ENCODE data around the gene IL13RA2.

IL13RA2 gene

DNA sequence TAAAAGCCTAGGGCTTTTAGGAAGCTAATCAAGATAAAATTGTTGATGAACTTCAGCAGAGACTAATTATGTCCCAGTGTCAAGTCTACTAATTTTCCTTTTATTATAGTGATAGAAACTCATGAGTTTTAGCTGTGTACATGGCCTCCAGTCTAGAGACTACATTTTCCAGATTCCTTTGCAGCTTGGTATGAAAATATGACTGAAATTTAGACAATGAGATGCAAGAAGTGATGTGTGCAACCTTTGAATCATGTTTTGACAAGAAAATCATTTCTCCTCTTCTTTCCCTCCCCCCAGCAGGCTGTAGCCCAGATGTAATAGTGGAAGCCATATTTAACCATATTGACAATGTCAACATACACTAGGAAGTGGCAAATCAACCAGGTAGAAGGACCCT, 30.3 kb upstream of the IL13RA2 start:
- H4K20me1 ChIP-seq (ENCODE audit: insufficient read depth, low read length, poor library complexity, severe bottlenecking): no peaks in the 10 kb centered on the region
- H3K4me1 ChIP-seq (ENCODE audit: insufficient read depth, low read length, poor library complexity, severe bottlenecking): no peaks in the 10 kb centered on the region

DNA sequence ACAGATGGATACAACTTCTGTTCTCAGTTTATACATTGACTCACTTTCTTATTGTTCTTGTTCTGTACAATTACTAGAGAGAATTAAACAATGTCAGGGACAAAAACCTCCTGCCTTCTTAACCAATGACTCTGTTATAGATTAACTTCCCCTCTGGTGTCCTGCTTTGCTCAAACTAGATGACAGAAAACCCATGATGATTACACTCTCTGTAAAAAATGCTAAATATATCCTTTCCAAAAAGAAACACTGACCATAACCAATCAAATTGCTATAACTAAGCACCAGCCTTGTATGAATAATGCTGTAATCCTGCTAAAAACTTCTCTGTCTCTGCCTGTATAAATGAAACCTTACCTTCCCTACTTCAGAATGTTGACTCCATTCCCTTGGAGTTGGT, 29.8 kb upstream of the IL13RA2 start:
- Histone ChIP-seq H3K4me3 (ENCODE audit: low read length, poor library complexity, severe bottlenecking) (no peak overlapping the region), H3K79me2 (ENCODE audit: insufficient read depth, low read length) (no peaks in the 10 kb centered on the region), H3K4me2 (ENCODE audit: low read depth, low read length, poor library complexity, severe bottlenecking) (no peak overlapping the region), H4K20me1 (ENCODE audit: insufficient read depth, low read length, poor library complexity, severe bottlenecking) (no peaks in the 10 kb centered on the region), H3K9me2 (replicated peaks; ENCODE audit: low read depth, low read length) (no peaks in the 10 kb centered on the region), H3K4me1 (ENCODE audit: insufficient read depth, low read length, poor library complexity, severe bottlenecking) (no peaks in the 10 kb centered on the region), H3K27me3 (ENCODE audit: insufficient read depth, low read length, poor library complexity, severe bottlenecking) (no peaks in the 10 kb centered on the region), H3K36me3 (ENCODE audit: insufficient read depth, low read length) (no peaks in the 10 kb centered on the region), H3K9me3 (ENCODE audit: insufficient read depth, low read depth, low read length) (no peaks in the 10 kb centered on the region), H2AFZ (ENCODE audit: low read length) (no peak overlapping the region), H3K9ac (ENCODE audit: low read depth, low read length, poor library complexity, severe bottlenecking) (no peak overlapping the region), H3F3A (ENCODE audit: low read depth) (no peaks in the 10 kb centered on the region)
- TF ChIP-seq EZH2phosphoT487 (IDR thresholded peaks at IDR 0.05; ENCODE audit: borderline replicate concordance): no peak
- TF ChIP-seq, protein P1, sequence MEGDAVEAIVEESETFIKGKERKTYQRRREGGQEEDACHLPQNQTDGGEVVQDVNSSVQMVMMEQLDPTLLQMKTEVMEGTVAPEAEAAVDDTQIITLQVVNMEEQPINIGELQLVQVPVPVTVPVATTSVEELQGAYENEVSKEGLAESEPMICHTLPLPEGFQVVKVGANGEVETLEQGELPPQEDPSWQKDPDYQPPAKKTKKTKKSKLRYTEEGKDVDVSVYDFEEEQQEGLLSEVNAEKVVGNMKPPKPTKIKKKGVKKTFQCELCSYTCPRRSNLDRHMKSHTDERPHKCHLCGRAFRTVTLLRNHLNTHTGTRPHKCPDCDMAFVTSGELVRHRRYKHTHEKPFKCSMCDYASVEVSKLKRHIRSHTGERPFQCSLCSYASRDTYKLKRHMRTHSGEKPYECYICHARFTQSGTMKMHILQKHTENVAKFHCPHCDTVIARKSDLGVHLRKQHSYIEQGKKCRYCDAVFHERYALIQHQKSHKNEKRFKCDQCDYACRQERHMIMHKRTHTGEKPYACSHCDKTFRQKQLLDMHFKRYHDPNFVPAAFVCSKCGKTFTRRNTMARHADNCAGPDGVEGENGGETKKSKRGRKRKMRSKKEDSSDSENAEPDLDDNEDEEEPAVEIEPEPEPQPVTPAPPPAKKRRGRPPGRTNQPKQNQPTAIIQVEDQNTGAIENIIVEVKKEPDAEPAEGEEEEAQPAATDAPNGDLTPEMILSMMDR (conservative IDR thresholded peaks at IDR 0.05; ENCODE audit: low read length): no peak

More for the DNA sequence above, 30.3 kb upstream of the IL13RA2 start:
- Histone ChIP-seq H3K27me3 (ENCODE audit: insufficient read depth, low read length, poor library complexity, severe bottlenecking) (no peaks in the 10 kb centered on the region), H3K36me3 (ENCODE audit: insufficient read depth, low read length) (no peaks in the 10 kb centered on the region), H3K4me3 (ENCODE audit: low read length, poor library complexity, severe bottlenecking) (no peak overlapping the region), H3K9me3 (ENCODE audit: insufficient read depth, low read depth, low read length) (no peaks in the 10 kb centered on the region), H3K4me2 (ENCODE audit: low read depth, low read length, poor library complexity, severe bottlenecking) (no peak overlapping the region), H3K9me2 (replicated peaks; ENCODE audit: low read depth, low read length) (no peaks in the 10 kb centered on the region), H3K9ac (ENCODE audit: low read depth, low read length, poor library complexity, severe bottlenecking) (no peak overlapping the region), H3K79me2 (ENCODE audit: insufficient read depth, low read length) (no peaks in the 10 kb centered on the region), H2AFZ (ENCODE audit: low read length) (no peak overlapping the region), H3F3A (ENCODE audit: low read depth) (no peaks in the 10 kb centered on the region)
- no peak for TF ChIP-seq EZH2phosphoT487 (IDR thresholded peaks at IDR 0.05; ENCODE audit: borderline replicate concordance)
- TF ChIP-seq, protein P1 (conservative IDR thresholded peaks at IDR 0.05; ENCODE audit: low read length): no peak

DNA sequence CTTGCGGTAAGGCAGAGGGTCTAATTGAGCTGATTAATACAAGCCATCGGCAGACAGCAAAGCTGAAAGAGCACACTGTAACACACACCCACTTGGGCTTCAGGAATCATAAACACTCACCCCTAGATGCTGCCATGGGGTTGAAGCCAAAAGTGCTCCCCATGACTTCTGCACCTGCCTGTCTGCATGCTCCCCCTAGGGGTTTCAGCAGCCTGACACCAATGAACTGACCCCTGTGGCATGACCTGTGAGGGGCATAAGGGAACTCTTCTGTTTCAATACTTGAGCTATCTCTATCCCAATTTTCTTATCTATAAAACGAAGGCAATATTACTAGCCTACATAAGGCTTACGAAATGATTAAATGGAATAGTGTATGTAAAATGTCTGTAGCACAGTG, 23.0 kb upstream of the IL13RA2 start:
- H3F3A ChIP-seq (ENCODE audit: low read depth): no peaks in the 10 kb centered on the region
- H3K4me3 ChIP-seq (ENCODE audit: low read length, poor library complexity, severe bottlenecking): no peak overlapping the region
- no peaks in the 10 kb centered on the region for H3K4me1 ChIP-seq (ENCODE audit: insufficient read depth, low read length, poor library complexity, severe bottlenecking)
- TF ChIP-seq, protein P1 (conservative IDR thresholded peaks at IDR 0.05; ENCODE audit: low read length): no peak
- no peak for TF ChIP-seq EZH2phosphoT487 (IDR thresholded peaks at IDR 0.05; ENCODE audit: borderline replicate concordance)
- H3K36me3 ChIP-seq (ENCODE audit: insufficient read depth, low read length): no peaks in the 10 kb centered on the region
- H3K4me2 ChIP-seq (ENCODE audit: low read depth, low read length, poor library complexity, severe bottlenecking): no peak overlapping the region
- H3K79me2 ChIP-seq (ENCODE audit: insufficient read depth, low read length): no peaks in the 10 kb centered on the region
- H4K20me1 ChIP-seq (ENCODE audit: insufficient read depth, low read length, poor library complexity, severe bottlenecking): no peaks in the 10 kb centered on the region
- H3K9me3 ChIP-seq (ENCODE audit: insufficient read depth, low read depth, low read length): no peaks in the 10 kb centered on the region
- no peak overlapping the region for H3K9ac ChIP-seq (ENCODE audit: low read depth, low read length, poor library complexity, severe bottlenecking)
- no peaks in the 10 kb centered on the region for H3K9me2 ChIP-seq (replicated peaks; ENCODE audit: low read depth, low read length)
- no peak overlapping the region for H2AFZ ChIP-seq (ENCODE audit: low read length)
- H3K27me3 ChIP-seq (ENCODE audit: insufficient read depth, low read length, poor library complexity, severe bottlenecking): no peaks in the 10 kb centered on the region

Data from Loucy (cell line).